ENCODE measurements around the gene RAI1. TPM values are rescaled to one million over a fixed set of nuclear protein-coding genes. Genes with fewer than 3 reads are reported as not detected.

The RAI1 gene
- total and polyA plus RNA-seq, 7 donors, result 1.8 to 31.9 (median 9.3) TPM

- Histone ChIP-seq H3K9me3 (no peaks in the 10 kb centered on the region), H3K27me3 (no peaks in the 10 kb centered on the region), H3K4me1 (peaks cover 0 to 68% (median 61%) of the 10 kb centered on the region in 4 donors), H3K27ac (peak overlapping the region; percentile 76 to 90 (median 80)), H3K4me3 (no peak overlapping the region), H3K36me3 (no peaks in the 10 kb centered on the region)
- intact Hi-C loops (cut with DNase I), result loop anchor here (5.0 kb wide), 2 partner anchors 43 to 57 kb away; partner anchors contain the start of gene RAI1
- TF ChIP-seq POLR2A (IDR thresholded peaks at IDR 0.05) (no peak), POLR2AphosphoS5 (IDR thresholded peaks at IDR 0.05) (peak in 1 of 4 donors; percentile 48), EP300 (IDR thresholded peaks at IDR 0.05) (peak in 1 of 4 donors; percentile 22)
- WGBS, 2 donors, result 46 to 64% methylated on average over 10 of the region's 10 CpGs
- DNase-seq, result peak; percentile 88
These were observed 58.3 kb downstream of the RAI1 start for GRCh38 chr17:17739388-17740066.

DNA sequence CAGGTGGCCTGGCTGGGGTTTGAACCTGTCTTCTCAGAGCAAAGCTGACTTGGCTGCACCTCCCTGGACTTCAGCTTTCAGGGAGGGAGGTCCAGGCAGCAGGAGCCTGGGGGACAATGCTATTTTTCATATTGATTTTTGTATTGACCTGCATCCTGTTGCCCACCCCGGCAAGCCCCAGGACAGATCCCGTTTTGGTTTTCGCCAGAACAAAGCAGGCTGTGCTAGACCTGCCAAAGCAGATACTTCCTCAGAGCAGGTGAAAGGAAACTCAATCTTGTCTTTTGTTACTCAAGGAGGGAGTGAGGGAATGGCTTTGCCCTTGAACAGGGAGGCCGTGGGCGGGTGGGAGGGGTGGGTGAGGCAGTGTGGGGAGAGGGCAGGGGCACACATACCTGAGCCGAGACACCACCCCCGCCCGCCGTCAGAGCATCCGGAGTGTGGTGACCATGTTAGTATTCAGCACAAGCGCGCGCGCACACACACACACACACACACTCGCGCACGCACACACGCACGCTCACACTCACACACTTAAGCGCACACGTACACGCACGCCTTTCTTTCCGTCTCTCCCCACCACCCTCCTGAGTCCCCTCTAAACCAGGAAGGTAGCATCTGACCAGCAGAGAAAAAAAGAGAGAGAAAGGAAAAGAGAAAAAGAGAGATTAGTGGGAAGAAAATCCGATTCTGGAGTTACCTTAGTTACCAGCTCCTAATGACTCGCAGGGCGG is 59.5 kb downstream of the RAI1 start:
- intact Hi-C loops (cut with DNase I), result loop anchor here (5.0 kb wide), 1 partner anchor 42 kb away; no protein-coding TSS in a partner anchor
- TF ChIP-seq POLR2AphosphoS5 (IDR thresholded peaks at IDR 0.05), result no peak
- no peak for TF ChIP-seq POLR2A (IDR thresholded peaks at IDR 0.05)
- TF ChIP-seq EP300 (IDR thresholded peaks at IDR 0.05), result no peak
- no peak for TF ChIP-seq CTCF (IDR thresholded peaks at IDR 0.05)
- Histone ChIP-seq H3K4me1 (peaks cover 0 to 68% (median 61%) of the 10 kb centered on the region in 4 donors), H3K27ac (peak overlapping the region; percentile 76 to 90 (median 80)), H3K27me3 (no peaks in the 10 kb centered on the region), H3K9me3 (no peaks in the 10 kb centered on the region), H3K4me3 (peak overlapping the region in 1 of 4 donors; percentile 3), H3K36me3 (no peaks in the 10 kb centered on the region)
- no peak for DNase-seq
- 71 to 79% methylated on average over 27 of the region's 27 CpGs for WGBS, 2 donors

GRCh38 chr17:17741349-17742023 is 60.2 kb downstream of the RAI1 start:
- no peaks in the 10 kb centered on the region for H3K9me3 ChIP-seq
- no peaks in the 10 kb centered on the region for H3K27me3 ChIP-seq
- H3K4me3 ChIP-seq, result peak overlapping the region in 1 of 4 donors; percentile 3
- TF ChIP-seq CTCF (IDR thresholded peaks at IDR 0.05) (peak in 3 of 4 experiments; percentile 17 to 48 (median 46)), EP300 (IDR thresholded peaks at IDR 0.05) (no peak), POLR2AphosphoS5 (IDR thresholded peaks at IDR 0.05) (no peak)
- WGBS, 2 donors, result 72 to 80% methylated on average over 18 of the region's 18 CpGs
- H3K36me3 ChIP-seq, result no peaks in the 10 kb centered on the region
- peak overlapping the region; percentile 76 to 90 (median 80) for H3K27ac ChIP-seq
- intact Hi-C loops (cut with DNase I), result loop anchor here (5.0 kb wide), 1 partner anchor 41 kb away; no protein-coding TSS in a partner anchor
- DNase-seq, result no peak
- H3K4me1 ChIP-seq, result peaks cover 0 to 63% (median 59%) of the 10 kb centered on the region in 4 donors

DNA sequence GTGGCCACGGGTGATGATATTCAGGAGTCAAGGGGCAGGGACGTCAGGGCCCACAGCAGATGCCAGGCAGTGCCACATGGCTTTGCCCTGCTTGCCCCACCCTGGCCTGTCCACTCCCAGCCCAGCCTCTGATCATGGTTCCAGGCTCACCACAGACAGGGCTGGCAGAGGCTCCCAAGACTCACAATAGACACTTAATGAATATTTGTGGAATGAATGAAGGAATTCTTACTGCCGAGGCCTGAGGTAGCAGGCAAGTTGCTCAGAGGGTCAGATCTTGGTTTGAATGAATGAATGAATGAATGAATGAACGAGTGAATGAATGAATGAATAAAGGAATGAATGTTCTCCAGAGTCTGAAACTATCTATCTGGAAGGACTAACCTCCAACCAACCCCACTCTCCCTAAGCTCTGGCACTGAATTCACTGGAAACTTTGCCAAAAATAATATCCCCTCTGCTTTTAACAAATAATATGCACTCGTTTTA is 60.9 kb downstream of the RAI1 start:
- Histone ChIP-seq H3K27me3 (no peaks in the 10 kb centered on the region), H3K4me3 (no peak overlapping the region), H3K27ac (peak overlapping the region; percentile 76 to 90 (median 80)), H3K9me3 (no peaks in the 10 kb centered on the region), H3K36me3 (no peaks in the 10 kb centered on the region), H3K4me1 (peaks cover 0 to 62% (median 60%) of the 10 kb centered on the region in 4 donors)
- intact Hi-C loops (cut with DNase I), result loop anchor here (5.0 kb wide), 1 partner anchor 40 kb away; no protein-coding TSS in a partner anchor
- no peak for DNase-seq
- TF ChIP-seq POLR2A (IDR thresholded peaks at IDR 0.05), result no peak
- TF ChIP-seq POLR2AphosphoS5 (IDR thresholded peaks at IDR 0.05), result no peak
- TF ChIP-seq CTCF (IDR thresholded peaks at IDR 0.05), result no peak
- no peak for TF ChIP-seq EP300 (IDR thresholded peaks at IDR 0.05)
- WGBS, 2 donors, result 61 to 65% methylated on average over 5 of the region's 5 CpGs

Data from sigmoid colon (tissue), 7 donors.